HK-2 (cell line): Measurements from ENCODE around the gene MAFB.
A peak's percentile ranks its signal among the peaks of the same experiment; 100 is the strongest.

ENCODE experiments used
- DNase-seq: peaks from one replicate; pipeline ENCODE4 v3.0.0-alpha.2; 2018; ENCODE audit not compliant: unreplicated experiment

MAFB gene

GRCh38 chr20:40682104-40682981 lies 6.7 kb downstream of the MAFB start:
- DNase-seq, result no peak

- no peak for DNase-seq
These were observed 7.4 kb downstream of the MAFB start for GRCh38 chr20:40681684-40682083.

- DNase-seq, result no peak
These were observed 7.9 kb downstream of the MAFB start for GRCh38 chr20:40681165-40681564.

GRCh38 chr20:40680161-40680959 lies 8.7 kb downstream of the MAFB start:
- DNase-seq, result no peak

GRCh38 chr20:40679184-40679583 lies 9.9 kb downstream of the MAFB start:
- DNase-seq, result no peak

- DNase-seq, result no peak
These were observed 10.7 kb downstream of the MAFB start for GRCh38 chr20:40678286-40678875.

- DNase-seq, result no peak
These were observed 11.6 kb downstream of the MAFB start for GRCh38 chr20:40677343-40677924.

- DNase-seq, result no peak
These were observed 12.4 kb downstream of the MAFB start for GRCh38 chr20:40676491-40677269.

- DNase-seq, result no peak
These were observed 13.3 kb downstream of the MAFB start for GRCh38 chr20:40675599-40676221.

GRCh38 chr20:40673442-40673841 lies 15.6 kb downstream of the MAFB start:
- DNase-seq, result no peak

GRCh38 chr20:40672095-40672494 lies 16.9 kb downstream of the MAFB start:
- no peak for DNase-seq

- no peak for DNase-seq
These were observed 18.8 kb downstream of the MAFB start for GRCh38 chr20:40670253-40670652.

GRCh38 chr20:40669692-40670091 lies 19.3 kb downstream of the MAFB start:
- DNase-seq, result no peak

- peak; percentile 22 for DNase-seq
These were observed 20.4 kb downstream of the MAFB start for GRCh38 chr20:40668449-40669228.

GRCh38 chr20:40667503-40667902 lies 21.5 kb downstream of the MAFB start:
- no peak for DNase-seq

- DNase-seq, result no peak
These were observed 22.7 kb downstream of the MAFB start for GRCh38 chr20:40666336-40666735.

- no peak for DNase-seq
These were observed 24.1 kb downstream of the MAFB start for GRCh38 chr20:40664891-40665290.

GRCh38 chr20:40663991-40664880 lies 24.8 kb downstream of the MAFB start:
- no peak for DNase-seq

- no peak for DNase-seq
These were observed 25.7 kb downstream of the MAFB start for GRCh38 chr20:40663304-40663790.
